Lower leg skin (tissue), 3 donors: ENCODE measurements around the gene CCDC89.

Source experiments
- CTCF ChIP-seq, 3 donors: fragments of 450-650 bp; IDR thresholded peaks; one replicate each; pipeline ENCODE4 v1.5.1; 2016; ENCODE audit warnings: antibody characterized with exemption in 3 of 3, mild to moderate bottlenecking in 3 of 3, moderate library complexity in 2 of 3
- POLR2A ChIP-seq, 2 donors: fragments of 450-650 bp; IDR thresholded peaks; one replicate each; pipeline ENCODE4 v1.6.1; 2016 to 2017; ENCODE audit warnings: antibody characterized with exemption in 2 of 2, mild to moderate bottlenecking in 1 of 2, moderate library complexity in 1 of 2

DNA sequence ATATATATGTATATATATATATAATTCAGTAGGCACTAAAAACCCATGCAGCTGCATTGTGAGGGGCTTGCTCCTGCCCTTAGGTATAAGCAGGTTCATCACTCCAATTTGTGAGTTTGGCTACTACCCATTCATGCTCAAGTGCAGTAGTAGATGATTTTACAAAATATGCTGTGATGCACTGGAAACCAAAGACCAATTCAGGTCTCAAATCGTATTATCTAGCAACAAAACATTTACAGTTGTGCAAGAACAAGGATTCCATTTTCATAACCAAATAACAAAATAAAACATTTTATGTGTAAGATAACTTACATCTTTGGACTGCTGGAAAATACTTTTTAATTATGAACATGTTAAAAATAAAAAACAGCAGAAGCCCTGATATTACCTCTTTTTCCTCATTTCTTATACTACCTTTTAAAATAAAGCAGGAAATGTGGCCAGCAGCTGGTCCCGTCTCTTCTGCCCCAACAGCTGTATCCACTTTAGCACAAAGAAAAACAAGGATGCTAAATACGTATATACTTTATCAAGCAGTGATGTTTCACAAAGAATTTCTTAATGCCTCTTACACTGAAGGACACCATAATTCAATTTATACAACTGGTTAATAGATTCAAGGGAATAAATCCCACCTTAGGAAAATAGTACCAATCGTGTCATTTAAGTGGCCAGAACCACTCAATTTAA is 23.9 kb downstream of the CCDC89 start:
- TF ChIP-seq CTCF (IDR thresholded peaks at IDR 0.05) (no peak), POLR2A (IDR thresholded peaks at IDR 0.05) (no peak)
